Activated T-cell treated with anti-CD3 and anti-CD28 coated beads, Interleukin-2, amount 50 U/mL, for 48 hours (primary cell): ENCODE measurements around the gene CSN2.
"Not testable (repeated sequence)": the region's sequence is repeated elsewhere in the genome, so short reads cannot be mapped to it uniquely, and the experiment has no call there.

Experiments used
- DNase-seq, 2 experiments: peaks; one replicate each; pipeline ENCODE4 v3.0.0-alpha.2; 2020

The CSN2 gene, protein sequence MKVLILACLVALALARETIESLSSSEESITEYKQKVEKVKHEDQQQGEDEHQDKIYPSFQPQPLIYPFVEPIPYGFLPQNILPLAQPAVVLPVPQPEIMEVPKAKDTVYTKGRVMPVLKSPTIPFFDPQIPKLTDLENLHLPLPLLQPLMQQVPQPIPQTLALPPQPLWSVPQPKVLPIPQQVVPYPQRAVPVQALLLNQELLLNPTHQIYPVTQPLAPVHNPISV

DNA sequence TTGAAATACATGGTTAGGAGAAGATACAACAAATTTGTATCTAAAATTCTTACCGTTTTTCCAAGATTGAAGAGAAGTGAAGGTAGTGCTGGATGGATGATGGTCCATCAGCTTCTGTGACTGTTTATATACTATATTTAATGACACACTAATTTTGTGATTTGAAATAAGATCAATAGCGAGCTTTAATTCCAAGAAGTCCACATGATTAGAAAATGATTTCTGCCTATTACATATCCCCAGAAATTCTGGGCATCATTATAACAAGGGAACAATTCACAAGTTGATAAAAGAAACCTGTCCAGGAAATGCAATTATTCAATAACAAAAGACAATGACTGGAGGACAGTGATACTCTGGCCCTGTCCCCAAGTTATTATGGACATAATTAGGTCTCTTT lies at the start of gene CSN2:
TSS of gene CSN2 (minus strand) at position 101 of the 400 bp plus-strand sequence. CDS start 4,733 bp downstream, outside the sequence.
- no peak for DNase-seq

DNA sequence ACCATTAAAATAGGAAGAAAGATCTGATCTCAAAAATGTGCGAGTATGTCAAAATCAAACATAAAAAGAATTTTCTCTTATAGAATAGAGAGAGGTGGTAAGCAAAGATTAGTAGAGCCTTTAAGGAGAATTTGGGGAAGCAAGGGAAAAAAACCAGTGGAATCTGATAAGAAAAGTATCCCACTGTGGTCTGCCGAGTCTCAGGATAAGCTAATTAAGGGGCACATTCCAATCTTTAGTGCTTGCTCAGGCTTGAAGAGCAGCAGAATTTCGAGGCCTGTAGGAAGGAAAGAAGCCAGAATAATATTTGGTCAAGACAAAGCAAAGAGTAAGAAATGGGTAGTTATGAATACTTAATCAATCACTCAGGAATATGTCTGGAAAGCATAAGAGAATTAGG lies 43.2 kb upstream of the CSN2 start:
- no peak for DNase-seq

DNA sequence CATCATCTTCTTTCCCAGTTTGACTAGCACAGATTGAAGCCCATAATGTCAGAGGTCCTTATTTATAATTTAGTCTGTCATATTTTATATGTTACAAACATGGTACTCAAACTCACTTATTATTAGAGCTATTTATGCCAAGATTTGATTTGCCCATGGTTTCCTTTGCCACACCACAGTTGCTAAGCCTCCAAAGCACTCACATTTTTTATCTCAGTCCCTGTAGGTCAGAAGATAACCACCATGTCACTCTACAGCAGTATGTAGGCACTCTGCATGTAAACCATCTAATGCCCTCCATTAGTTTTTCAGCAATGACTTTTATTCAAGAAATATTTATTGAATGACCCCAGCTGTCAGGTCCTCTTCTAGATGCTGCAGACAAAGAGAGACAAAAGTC lies 37.0 kb upstream of the CSN2 start:
- DNase-seq, result no peak

DNA sequence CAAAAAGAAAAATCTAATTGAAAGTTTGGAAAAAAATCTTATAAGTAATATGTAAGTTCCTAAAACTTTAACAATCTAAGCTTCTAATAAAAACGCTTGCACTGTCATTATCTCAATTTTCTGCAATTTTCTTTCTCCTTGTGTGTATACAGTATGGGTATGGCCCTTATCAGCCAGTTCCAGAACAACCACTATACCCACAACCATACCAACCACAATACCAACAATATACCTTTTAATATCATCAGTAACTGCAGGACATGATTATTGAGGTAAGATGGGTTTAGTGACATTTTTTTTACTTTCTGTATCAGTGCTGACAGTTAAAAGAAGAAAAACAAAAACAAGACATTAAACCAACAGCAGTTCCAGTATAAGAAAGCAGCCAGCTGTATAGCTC lies 35.2 kb upstream of the CSN2 start:
- DNase-seq, result no peak

DNA sequence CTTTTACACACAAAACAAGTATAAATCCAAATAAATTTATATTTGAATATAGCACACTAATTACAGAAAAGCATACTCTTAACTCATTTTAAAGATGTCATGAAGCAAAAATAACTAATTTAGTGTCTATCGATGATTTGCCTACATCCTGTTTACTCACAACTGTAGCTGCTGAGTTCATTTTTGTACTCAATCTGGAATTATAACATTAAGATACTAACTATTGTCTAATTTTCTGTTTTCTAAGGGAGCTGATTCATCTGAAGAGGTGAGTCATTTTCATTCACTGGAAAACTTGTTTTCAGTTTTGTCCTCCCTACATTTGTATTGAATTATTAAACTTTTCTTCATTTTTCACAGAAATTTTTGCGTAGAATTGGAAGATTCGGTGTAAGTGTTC lies 33.9 kb upstream of the CSN2 start:
- no peak for DNase-seq

DNA sequence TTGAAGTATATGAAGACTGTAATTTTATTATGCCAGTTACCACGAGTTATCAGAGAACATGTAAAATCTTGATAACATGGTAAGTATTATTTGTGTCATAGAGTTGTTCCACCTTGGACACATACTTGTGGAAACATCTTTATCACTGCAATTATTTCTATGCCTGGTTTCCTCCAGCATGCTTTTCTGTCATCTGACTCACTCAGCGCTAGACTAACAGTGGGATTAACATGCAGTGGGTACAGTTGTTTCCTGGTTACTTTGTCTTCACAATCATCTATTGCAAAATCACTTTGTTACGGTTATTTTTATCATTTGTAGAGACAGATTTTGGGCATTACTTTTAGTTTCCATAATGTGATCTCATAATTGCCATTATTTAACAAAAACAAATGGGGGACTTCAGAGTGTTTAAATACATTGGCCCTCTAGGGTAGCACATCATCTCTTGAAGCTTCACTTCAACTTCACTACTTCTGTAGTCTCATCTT lies 30.0 kb upstream of the CSN2 start, which contains the start of gene STATH:
TSS of gene STATH (plus strand) at position 441 of the 491 bp plus-strand sequence. CDS start 2,472 bp downstream, outside the sequence.
- no peak for DNase-seq

DNA sequence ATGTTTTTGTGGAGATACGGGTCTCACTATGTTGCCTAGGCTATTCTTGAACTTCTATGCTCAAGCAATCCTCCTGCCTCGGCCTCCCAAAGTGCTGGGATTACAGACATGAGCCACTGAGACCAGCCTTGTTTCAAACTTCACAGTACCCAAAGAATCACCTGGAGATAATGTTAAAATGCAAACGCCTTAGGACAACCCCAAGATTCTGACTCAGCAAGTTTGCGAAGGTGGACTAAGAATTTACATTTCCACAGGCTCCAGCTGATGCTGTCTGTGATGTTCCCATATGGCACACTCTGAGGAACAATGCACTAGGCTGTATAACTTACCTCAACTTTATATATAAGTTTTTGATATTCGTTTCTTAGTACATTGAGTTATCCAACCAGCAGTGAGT lies 29.3 kb upstream of the CSN2 start:
- DNase-seq, result no peak

DNA sequence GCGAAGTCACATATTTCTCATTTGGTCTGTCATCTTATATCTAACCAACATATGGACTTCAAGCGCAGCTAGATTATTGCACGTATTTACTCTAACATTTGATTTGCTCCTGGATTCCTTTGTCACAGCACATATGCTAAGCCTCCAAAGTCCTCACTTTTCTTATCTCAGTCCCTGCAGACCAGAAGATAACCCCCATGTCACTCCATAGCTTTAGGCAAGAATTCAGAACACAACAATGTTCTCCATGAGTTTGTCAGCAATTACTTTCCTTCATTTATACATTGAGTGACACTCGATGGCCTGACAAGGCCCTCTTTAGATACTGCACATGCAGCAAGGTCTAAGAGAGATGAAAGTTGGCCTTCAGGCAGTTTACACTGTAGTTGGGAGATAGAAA lies 25.5 kb upstream of the CSN2 start:
- DNase-seq, result no peak

DNA sequence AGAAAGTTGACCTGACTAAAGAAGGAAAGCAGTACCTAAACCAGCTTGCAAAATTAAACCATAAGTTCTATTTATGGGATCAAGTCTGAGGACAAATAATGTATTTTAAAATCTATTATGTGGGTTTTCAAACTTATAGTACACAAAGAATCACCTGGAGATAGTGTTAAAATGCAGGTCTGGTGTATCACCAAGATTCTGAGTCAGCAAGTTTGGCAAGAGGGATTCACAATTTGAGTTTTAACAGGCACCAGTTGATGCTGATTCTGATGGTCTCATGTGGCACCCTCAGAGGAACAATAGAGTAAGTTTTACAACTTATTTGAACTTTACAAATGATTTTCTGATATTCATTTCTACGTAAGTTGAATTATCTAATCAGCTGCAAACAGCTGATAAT lies 21.1 kb upstream of the CSN2 start:
- DNase-seq, result no peak

DNA sequence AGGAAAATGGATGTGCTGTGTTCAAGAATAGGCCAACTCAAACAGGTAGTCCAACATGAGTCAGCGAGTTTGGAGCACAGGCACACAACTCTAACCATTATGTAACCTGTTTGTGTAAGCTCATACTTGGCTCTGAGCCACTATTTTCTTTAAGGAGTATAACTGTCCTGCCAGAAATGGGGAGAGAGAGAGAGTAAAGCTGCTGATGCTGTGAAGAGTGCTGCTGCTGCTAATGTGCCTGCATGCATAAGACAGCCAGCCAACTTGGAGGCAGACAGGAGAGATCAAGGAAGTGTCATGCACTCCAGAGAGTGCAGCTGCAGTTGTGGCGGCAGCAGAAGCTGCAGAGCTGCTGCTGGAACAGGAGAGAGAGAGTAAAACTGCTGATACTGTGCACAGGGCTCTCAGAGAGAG lies 18.5 kb upstream of the CSN2 start:
- no peak for DNase-seq

DNA sequence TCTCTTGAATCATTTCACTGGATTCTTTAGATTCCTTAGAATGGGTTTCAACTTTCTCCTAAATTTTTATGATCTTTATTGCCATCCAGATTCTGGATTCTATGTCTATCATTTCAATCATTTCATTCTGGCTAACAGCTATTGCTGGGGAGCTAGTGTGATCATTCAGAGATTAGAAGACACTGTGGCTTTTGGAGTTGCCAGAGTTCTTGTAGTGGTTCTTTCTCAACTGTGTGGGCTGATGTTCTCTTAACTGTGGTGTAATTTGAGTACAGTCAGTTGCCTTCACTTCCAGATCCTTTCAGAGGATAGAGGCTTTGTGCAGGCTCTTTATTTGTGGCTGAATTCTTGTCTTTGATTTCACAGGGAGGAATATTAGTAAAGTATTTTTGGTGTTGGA lies 12.1 kb upstream of the CSN2 start:
- DNase-seq, result no peak

DNA sequence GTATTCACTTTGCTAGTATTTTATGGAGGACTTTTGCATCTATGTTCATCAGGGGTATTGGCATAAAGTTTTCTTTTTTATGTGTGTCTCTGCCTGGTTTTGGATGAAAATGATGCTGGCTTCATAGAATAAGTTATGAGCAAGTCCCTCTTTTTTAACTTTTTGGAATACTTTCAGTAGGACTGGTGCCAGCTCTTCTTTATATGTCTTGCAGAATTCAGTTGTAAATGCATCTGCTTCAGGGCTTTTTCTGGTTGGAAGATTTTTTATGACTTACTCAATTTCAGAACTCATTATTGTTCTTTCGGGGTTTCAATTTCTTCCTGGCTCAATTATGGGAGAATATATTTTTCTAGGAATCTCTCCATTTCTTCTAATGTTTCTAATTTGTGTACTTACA lies 9.1 kb upstream of the CSN2 start:
- DNase-seq, result no peak

DNA sequence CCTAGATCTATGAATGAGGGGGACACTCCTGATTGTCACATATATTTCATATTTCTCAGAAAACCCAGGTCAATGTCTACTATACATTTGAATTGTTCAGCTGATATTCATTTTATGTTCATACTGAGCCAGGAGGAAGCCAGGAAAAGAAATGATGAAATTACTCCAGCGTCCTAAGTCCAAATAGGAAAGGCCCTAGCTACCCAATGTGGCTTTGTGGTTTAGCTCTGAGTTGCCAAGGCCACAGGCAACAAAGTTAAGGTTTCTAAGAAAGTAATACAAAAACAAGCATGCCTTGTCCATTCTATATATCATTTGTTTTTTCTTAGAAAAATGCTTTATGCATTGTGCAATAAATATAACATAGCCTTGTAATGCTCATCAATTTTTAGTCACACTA lies 4.5 kb upstream of the CSN2 start:
- no peak for DNase-seq

DNA sequence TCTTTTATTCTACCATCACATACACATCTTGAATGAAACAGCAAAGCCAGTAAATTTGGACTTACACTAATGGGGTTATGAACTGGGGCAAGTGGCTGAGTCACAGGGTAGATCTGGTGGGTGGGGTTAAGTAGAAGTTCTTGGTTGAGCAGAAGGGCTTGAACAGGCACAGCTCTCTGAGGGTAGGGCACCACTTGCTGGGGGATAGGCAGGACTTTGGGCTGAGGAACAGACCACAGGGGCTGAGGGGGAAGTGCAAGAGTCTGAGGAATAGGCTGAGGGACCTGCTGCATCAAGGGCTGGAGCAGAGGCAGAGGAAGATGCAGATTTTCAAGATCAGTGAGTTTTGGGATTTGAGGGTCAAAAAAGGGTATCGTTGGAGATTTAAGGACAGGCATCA lies 8.3 kb downstream of the CSN2 start:
- DNase-seq, result no peak

DNA sequence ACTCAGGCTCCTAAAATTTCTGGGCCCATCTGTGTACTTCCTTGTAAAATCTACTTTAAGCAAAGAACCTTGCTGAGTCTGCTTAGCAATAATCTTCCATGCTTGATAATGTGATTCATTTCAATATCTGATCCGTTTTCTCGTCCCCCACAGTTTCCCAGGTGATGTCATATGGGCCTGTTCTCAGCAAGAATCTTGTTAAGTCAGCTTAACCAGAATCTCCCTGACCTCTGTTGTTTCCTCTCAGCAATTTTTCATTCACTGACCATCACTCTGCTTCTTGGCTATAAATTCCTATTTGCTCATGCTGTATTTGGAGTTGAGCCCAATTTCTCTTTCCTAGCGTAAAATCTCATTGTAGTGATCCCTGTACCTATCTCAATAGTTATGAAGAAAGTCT lies 13.9 kb downstream of the CSN2 start:
- no peak for DNase-seq

DNA sequence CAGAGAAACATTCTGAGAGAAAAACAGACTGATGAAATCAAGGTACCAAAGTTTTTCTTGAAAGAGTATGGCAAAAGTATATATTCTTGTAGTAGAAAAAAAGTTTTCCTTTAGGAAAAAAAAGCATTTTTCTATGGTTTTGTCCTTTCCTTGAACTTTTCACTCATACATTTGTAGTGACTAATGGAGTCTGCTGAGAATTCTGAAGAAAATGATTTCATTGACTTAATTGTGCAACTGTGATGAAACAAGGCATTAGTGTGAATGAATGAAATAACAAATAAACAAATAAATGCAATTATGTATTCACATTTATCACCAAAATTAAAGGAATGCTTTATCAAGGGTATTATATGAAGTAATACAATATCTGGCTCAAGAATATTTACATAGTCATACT lies 29.0 kb downstream of the CSN2 start:
- DNase-seq, result no peak

DNA sequence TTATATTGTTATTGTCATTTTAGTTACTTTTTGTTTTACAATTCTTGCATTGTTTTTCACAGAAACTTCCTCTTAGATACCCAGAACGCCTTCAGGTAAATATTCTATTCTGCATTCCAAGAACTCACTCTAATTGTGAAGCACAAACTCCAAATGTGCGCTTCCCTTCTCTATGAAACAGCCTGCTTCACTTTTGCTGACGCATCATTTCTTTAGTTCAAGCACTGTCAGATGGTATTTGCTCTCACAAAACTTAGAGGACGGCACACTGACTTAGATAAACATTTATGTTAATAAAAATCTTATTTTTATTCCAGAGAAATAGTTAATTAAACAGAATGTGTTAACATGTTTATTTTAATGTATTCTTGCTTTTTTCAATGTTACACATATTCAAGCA lies 31.4 kb downstream of the CSN2 start:
- DNase-seq, result no peak

DNA sequence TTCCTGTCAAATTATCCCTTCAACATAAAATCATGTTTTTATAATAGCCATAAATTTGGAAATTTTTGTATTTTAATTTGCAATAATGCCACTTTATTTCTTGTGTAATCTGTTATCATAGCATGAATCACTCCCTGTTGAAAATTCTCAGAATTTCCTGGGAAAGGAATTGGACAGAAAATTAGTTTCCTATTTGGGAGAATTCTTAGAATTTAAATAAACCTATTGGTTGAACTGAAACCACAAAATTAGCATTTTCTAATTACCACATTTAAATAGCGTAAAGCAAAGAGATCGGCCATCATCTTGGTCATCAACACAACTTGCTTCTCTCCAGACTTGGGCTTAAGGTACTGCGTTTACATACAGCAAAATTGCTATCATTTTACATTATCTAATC lies 34.8 kb downstream of the CSN2 start, which contains the start of gene CSN1S1:
TSS of gene CSN1S1 (plus strand) at position 301 of the 400 bp plus-strand sequence. CDS start 1,488 bp downstream, outside the sequence.
- DNase-seq, result no peak

DNA sequence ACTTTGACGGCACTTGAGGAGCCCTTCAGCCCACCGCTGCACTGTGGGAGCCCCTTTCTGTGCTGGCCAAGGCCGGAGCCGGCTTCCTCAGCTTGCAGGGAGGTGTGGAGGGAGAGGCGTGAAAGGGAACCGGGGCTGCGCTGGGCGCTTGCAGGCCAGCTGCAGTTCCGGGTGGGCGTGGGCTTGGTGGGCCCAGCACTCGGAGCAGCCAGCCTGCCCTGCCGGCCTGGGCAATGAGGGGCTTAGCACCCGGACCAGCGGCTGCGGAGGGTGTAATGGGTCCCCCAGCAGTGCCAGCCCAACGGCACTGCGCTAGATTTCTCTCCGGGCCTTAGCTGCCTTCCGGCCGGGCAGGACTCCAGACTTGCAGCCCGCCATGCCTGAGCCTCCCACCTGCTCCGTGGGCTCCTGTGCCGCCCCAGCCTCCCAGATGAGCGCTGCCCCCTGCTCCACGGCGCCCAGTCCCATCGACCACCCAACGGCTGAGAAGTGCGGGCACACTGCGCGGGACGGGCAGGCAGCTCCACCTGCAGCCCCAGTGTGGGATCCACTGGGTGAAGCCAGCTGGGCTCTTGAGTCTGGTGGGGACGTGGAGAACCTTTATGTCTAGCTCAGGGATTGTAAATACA lies 41.6 kb downstream of the CSN2 start:
- DNase-seq, result not testable (repeated sequence)

DNA sequence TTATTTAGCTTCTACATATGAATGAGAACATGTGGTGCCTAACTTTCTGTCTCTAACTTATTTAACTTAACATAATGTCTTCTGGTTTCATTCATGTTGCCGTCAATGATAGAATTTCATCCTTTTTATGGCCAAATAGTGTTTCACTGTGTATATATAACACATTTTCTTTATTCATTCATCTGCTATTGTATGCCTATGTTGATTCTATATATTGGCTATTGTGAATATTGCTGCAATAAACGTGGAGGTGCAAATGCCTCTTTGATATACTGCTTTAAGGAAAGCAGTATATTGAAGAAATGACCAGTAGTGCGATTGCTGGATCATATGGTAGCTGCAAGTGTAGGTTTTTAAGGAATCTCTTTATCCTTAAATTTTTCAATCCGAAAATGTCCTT lies 44.7 kb downstream of the CSN2 start:
- no peak for DNase-seq

DNA sequence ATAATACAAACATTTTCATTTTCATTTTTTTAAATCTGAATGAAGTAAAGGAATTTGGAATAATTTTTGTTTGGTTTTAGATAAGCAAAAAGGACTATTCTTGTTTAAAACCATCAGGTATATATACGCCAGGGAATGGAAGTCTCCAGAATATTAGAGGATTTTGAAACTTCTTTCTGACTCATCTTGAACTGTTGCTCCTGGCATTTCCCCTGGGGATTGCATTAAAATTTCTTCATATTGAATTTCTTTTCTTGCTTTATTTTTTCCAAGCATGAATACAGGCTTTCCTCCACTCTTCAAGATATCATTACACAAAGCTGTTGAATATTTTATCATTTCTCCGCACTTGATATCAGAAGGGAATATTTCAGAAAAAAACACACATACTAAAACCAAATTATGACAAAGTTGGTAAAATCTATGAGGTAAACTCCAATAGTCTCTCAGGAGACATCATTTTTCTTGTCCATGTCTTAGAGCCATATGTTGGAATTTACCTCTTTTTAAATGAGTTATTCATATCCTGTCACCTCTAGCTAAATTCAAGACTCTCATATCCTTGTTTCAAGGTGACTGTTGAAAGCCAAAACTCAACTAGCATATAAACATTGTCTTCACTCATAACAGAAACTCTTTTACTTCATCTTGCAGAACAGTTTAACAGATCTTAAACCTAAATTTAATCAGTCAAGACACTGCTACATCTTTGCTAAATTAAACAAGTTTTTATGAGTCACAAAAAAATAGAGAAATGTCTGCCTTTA lies 55.3 kb downstream of the CSN2 start:
- DNase-seq, result no peak

DNA sequence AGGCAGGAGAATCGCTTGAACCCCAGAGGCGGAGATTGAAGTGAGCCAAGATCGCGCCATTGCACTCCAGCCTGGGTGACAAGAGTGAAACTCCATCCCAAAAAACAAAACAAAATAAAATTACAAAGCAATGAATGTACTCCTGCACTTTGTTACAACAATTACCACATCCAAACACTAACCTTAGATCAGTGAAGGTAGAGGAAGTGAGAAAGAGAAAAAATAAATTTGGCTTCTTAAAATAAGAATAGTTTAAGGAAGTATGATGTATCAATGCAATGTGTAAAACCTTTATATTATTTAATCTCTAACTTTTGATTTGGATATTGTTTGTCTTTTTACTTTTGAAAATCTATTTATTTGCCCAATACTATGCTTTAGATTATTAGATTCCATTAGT lies 56.3 kb downstream of the CSN2 start:
- DNase-seq, result no peak

DNA sequence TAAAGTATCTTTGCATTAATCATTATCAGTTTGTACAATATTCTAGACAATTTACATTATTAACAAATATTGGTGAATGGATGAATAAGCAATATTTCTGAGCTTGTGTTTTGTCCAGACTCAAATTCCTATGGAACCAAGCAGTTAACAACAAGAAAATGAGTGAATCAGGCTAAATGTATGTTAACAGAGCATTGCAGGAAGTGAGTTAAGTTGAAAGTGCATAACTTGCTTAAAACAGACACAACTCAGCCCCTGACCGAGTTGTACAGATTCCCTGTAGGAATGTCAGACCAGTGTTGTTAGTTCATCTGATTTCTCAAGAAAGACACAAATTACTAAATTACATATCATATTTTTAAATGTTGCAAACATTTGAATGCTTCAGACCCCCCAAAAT lies 58.4 kb downstream of the CSN2 start:
- DNase-seq, result no peak
